Prostate gland (tissue), 2 donors: Measurements from ENCODE around the gene ABCB11.

Experiments used
- CTCF ChIP-seq, 4 experiments: fragments of 200-600 bp in 2 of 4; fragments of 450-650 bp in 2 of 4; sonication (generic) in 2 of 4; IDR thresholded peaks; 1 replicate in 3 of 4; 2 replicates in 1 of 4; pipeline ENCODE4 v1.5.1; 2016 to 2019; ENCODE audit warnings: antibody characterized with exemption in 4 of 4, mild to moderate bottlenecking in 2 of 4, moderate library complexity in 2 of 4
- POLR2A ChIP-seq: fragments of 450-650 bp; IDR thresholded peaks from one replicate; pipeline ENCODE4 v1.6.1; 2016; ENCODE audit warnings: antibody characterized with exemption, mild to moderate bottlenecking
- POLR2AphosphoS5 ChIP-seq: sonication (generic); formaldehyde crosslinking; IDR thresholded peaks from one replicate; pipeline ENCODE4 v1.6.1; 2017; ENCODE audit warnings: antibody characterized with exemption

- no peak for TF ChIP-seq POLR2AphosphoS5
- no peak for TF ChIP-seq CTCF (IDR thresholded peaks at IDR 0.05)
- TF ChIP-seq POLR2A, result no peak
These were observed 4.8 kb upstream of the ABCB11 start for GRCh38 chr2:169035887-169036286.
